ENCODE results near the gene IVNS1ABP. TPM values are rescaled to one million over a fixed set of nuclear protein-coding genes. Genes with fewer than 3 reads are reported as not detected.
A peak's percentile ranks its signal among the peaks of the same experiment; 100 is the strongest.

Gene IVNS1ABP
- total RNA-seq, 1 experiment from 2014 or later, result 208 TPM

DNA sequence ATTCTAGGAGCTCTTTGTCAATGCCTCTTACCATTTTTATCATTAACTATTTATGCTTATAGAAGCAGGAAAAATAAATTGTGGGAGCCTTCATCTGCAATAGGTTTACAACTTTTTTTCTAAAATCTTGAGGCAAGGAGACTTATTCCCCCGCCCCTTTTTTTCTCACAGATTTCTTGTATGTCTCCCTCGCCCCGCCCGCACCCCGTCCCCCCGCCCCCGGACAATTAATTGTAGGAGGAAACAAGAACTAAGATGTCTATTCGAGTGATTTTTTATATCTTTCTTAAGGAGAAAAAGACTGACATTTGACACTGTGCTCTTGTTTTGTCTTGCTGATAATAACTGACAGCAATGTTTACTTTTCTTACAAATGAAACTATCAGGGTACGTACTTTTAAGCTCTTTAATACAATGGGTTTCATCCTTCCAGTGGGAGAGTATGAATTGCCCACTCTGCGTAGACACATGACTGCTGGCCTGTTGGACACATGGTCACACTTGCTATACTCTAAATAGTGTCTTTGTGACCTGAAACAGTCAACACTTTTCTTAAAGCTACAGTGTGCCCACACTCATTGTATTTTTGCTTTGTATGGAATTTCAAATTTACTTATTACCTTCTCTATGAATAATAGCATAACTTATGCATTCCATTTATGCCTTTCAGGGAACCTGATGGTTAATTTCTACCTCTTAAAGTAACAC lies 1.5 kb upstream of the IVNS1ABP start:
- no peak overlapping the region for H3K4me3 ChIP-seq (ENCODE audit: insufficient read depth, low read depth, low read length)
- H3K36me3 ChIP-seq (replicated peaks; ENCODE audit: control insufficient read depth, insufficient read depth, low read length), result no peaks in the 10 kb centered on the region
- H3K27me3 ChIP-seq (ENCODE audit: control insufficient read depth, insufficient read depth, low read length), result no peaks in the 10 kb centered on the region
- DNase-seq, result no peak

DNA sequence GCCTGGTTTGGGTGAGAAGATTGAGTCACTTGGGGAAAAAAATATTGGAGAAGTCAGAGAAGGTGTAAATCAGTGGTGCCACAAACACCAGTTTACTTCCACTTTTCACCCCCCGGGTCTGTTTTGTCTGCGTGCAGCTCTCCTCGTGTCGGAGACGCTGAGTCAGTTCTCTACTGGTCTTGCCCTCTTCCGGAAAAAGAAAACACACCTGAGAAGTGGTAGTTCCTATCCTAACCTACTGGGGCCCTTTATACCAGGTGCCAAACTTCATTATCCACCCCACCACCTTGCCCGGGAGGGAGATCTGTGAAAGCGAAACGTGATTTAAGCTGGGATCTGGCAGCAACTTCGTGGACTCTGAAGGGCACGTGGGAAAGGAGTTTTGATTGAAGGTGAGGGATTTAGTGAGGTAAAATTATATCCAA lies 855 bp upstream of the IVNS1ABP start:
- no peaks in the 10 kb centered on the region for H3K36me3 ChIP-seq (replicated peaks; ENCODE audit: control insufficient read depth, insufficient read depth, low read length)
- peak overlapping the region; percentile 56 for H3K4me3 ChIP-seq (ENCODE audit: insufficient read depth, low read depth, low read length)
- no peaks in the 10 kb centered on the region for H3K27me3 ChIP-seq (ENCODE audit: control insufficient read depth, insufficient read depth, low read length)
- DNase-seq, result peak; percentile 63

DNA sequence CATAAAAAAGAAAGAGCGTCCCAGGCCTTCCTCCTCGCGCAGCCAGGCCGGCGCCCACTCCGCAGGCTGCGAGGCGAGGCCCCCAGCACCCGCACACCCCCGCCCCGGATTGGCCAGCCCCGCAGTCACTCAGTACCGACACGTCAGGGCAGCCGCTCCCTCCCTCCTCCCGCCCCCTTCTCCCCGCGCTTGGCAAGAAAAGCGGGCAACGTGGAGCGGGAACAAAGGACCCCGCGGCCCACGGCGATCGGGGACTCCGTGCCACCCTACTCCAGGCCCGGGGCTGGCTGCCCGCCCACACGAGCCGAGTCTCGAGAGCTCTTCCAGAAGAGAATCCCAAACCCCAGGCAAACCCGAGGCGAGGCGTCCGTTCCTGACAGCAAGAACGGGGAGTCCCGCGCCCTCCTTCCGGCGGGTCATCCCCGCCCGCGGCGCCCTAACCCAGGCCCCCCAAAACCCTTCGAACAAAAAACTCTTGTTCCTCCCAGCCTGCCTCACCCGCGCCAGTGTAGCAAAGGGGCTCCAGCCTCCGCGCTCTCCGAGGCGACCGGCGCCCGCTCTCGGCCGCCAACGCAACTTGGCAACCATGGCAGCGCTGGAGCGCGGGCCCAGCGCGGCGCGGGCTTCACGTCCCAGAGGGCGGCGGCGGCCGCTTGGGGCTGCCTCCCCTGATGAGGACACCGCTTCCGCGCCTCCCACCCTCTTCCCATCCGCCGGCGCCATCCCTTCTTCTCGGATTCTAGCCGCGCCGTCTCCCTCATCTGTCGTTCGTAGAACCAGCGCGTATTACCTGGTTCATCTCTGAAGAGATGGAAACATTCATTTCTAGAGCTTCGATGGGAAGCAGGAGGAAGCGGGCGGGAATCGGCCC lies 645 bp downstream of the IVNS1ABP start:
- Histone ChIP-seq H3K27me3 (ENCODE audit: control insufficient read depth, insufficient read depth, low read length) (no peaks in the 10 kb centered on the region), H3K36me3 (replicated peaks; ENCODE audit: control insufficient read depth, insufficient read depth, low read length) (no peaks in the 10 kb centered on the region), H3K4me3 (ENCODE audit: insufficient read depth, low read depth, low read length) (peak overlapping the region; percentile 99)
- peak; percentile 94 for DNase-seq

DNA sequence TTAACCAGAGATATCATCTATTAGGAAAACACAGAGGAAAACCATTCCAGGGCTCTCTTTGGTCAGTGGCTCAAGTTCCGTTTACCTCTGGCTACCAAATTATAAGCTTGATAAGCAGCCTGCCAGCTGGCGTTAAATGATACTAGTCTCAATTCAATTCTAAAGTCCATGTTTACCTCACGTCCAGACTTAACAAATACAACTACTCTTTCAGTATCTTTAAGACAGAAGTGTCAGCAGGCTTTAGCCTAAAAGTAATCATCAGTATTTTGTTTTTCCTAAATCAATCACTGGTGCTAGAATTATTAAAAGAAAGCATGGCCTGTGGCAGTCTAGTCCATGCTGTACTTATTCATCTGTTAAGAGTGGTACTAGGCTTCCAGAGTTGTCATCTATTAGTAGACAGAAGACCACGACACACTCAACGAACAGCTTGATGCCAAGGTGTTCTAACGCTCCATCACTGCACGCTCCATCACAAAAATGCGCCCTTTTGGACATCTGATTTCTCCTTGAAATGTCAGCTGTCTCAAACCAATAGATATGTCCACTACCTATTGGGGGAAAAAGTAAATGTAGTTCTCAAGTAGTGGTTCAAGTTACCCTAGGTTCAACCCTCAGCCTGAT lies 1.5 kb downstream of the IVNS1ABP start:
- Histone ChIP-seq H3K4me3 (ENCODE audit: insufficient read depth, low read depth, low read length) (peak overlapping the region; percentile 99), H3K36me3 (replicated peaks; ENCODE audit: control insufficient read depth, insufficient read depth, low read length) (peaks cover 4% of the 10 kb centered on the region), H3K27me3 (ENCODE audit: control insufficient read depth, insufficient read depth, low read length) (no peaks in the 10 kb centered on the region)
- DNase-seq, result no peak

DNA sequence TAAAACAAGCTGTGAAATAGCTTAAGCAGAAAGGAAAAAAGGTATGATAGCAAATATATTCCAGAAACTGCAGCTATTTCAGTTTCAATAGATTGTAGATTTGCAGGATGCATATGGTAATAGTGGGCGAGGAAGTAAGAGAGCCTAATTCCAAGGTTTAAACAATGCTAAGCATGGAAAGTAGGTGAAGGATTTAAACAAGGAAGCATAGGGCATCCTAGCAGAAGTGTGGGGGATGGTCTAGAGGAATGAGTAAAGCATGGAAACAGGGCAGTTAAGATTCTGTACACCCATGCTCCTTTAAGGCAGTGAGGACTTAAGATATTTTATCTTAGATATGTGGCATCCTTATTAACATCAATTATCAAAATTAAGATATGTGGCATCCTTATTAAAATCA lies 2.6 kb downstream of the IVNS1ABP start:
- no peak for DNase-seq

DNA sequence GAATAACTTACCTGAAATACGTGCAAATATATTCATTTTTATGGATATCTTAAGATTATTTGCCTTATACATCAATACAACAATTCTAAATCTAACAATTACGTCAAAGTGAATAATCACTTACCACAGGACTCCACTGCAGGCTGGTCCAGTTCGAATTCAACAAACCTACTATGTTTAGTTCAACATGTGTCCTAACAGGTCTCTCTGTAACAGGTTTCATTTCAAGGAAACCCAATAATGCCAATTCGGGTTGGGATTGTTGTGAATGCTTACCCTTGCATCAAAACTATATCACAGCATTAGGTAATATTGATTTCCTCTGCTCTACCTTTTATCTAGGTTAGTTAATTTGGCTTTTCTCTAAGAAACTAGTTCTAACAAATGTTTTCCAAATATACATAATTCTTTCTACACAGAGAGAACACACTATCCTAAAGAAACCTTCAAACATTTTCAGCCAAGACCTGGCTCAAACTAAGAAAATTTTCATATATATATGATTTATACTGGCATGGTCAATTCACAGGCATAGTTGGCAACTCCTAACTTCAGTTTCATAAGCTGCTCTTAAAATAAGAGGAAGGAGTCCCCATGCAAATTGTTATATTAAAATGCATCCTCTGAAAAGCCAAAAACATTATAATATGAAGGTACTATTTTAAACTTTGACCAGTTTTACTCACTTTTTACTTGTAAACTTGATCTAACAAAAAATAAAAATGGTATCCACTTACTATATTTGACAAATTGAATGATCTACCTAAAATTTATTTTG lies 4.5 kb downstream of the IVNS1ABP start:
- H3K27me3 ChIP-seq (ENCODE audit: control insufficient read depth, insufficient read depth, low read length), result no peaks in the 10 kb centered on the region
- no peak overlapping the region for H3K4me3 ChIP-seq (ENCODE audit: insufficient read depth, low read depth, low read length)
- DNase-seq, result no peak
- peaks cover 17% of the 10 kb centered on the region for H3K36me3 ChIP-seq (replicated peaks; ENCODE audit: control insufficient read depth, insufficient read depth, low read length)

More for the DNA sequence above, 2.6 kb downstream of the IVNS1ABP start:
- H3K27me3 ChIP-seq (ENCODE audit: control insufficient read depth, insufficient read depth, low read length), result no peaks in the 10 kb centered on the region
- H3K36me3 ChIP-seq (replicated peaks; ENCODE audit: control insufficient read depth, insufficient read depth, low read length), result peaks cover 10% of the 10 kb centered on the region
- H3K4me3 ChIP-seq (ENCODE audit: insufficient read depth, low read depth, low read length), result peak overlapping the region; percentile 99

DNA sequence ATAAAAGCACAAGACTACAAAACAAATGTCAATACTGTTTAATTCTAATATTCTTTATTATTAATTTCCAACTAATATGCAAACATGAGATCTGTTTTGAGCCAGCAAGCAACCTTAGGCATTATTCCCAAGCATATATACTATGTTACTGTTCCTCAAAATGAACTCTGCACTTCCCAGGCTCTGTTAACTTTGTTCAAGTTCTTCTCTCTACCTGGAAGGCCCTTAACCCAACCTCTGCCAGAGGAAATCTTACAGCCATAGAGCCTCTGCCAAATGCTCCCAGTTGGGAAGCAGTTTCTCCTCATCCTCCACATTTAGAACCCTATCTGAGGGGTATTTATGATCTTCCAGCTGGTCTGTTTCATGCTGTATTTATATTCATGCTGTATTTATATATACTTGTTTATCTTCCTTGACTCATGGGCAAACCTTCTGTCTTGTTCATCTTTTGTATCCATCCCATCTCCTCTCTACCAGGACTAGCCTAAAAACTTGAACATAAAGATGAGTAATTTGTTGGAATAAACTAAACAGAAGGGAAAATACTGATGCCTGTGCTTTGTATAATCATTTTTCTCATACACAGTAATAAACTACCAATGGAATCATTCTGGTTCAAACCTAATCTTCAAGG lies 5.3 kb downstream of the IVNS1ABP start:
- H3K4me3 ChIP-seq (ENCODE audit: insufficient read depth, low read depth, low read length), result no peak overlapping the region
- DNase-seq, result no peak
- H3K36me3 ChIP-seq (replicated peaks; ENCODE audit: control insufficient read depth, insufficient read depth, low read length), result peaks cover 21% of the 10 kb centered on the region

DNA sequence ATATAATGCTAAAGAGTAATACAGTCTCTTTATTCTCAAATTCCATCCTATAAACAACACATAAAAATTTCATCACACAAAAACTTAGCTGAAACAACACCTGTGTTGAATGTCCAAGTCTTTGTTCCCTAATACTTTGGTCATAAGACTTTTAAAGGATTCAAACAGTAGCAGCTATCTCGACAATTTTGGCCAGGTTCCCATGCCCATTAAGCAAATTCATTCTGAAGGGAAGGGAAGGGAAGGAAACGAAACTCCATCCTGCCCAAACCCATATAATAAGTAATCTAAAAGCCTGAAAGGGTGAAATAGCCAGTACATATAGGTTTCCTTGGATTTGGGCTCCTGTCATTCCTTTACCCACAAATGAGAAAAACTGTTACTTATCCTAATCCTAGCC lies 7.5 kb downstream of the IVNS1ABP start:
- H3K4me3 ChIP-seq (ENCODE audit: insufficient read depth, low read depth, low read length), result no peak overlapping the region
- no peak for DNase-seq
- H3K27me3 ChIP-seq (ENCODE audit: control insufficient read depth, insufficient read depth, low read length), result no peaks in the 10 kb centered on the region
- peaks cover 37% of the 10 kb centered on the region for H3K36me3 ChIP-seq (replicated peaks; ENCODE audit: control insufficient read depth, insufficient read depth, low read length)

More for the DNA sequence above, 5.3 kb downstream of the IVNS1ABP start:
- H3K27me3 ChIP-seq (ENCODE audit: control insufficient read depth, insufficient read depth, low read length), result no peaks in the 10 kb centered on the region

DNA sequence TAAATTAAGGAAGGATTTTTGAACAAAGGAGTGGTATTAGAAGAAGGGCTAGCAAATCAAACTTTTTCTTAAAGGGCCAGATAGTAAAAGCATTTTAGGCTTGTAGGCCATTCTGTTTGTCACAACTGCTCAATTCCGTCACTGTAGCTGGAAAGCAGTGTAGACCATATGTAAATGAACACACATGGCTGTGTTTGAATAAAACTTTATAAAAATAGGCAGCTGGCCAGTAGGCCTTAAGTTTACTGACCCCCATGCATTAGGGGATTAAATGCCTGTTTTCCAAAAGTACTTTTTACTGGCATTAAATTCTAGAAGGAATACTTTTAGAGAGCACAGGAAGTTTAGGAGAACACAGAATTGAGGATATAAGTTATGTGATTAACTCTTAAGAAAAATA lies 8.9 kb downstream of the IVNS1ABP start:
- no peak for DNase-seq
- H3K36me3 ChIP-seq (replicated peaks; ENCODE audit: control insufficient read depth, insufficient read depth, low read length), result peaks cover 43% of the 10 kb centered on the region
- H3K4me3 ChIP-seq (ENCODE audit: insufficient read depth, low read depth, low read length), result no peak overlapping the region
- no peaks in the 10 kb centered on the region for H3K27me3 ChIP-seq (ENCODE audit: control insufficient read depth, insufficient read depth, low read length)

DNA sequence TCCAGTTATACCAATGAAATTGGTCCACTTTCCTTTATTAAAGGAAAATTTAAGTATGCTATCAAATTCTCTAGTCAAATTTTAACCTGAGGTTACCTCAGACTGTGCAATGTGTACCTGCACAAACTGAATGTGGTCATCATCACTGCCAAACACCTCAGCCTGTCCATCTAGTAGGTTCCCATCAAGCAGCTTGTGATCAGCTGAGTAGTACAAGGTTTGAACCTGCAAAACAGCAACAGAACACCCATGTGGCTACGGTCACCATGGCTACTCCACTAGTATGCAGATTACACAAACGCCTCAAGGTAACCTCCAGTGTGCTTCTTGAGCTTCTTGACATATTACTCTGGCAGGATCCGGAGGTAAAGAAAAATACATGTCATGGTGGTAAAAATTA lies 11.6 kb downstream of the IVNS1ABP start:
- Histone ChIP-seq H3K36me3 (replicated peaks; ENCODE audit: control insufficient read depth, insufficient read depth, low read length) (peaks cover 50% of the 10 kb centered on the region), H3K4me3 (ENCODE audit: insufficient read depth, low read depth, low read length) (no peak overlapping the region), H3K27me3 (ENCODE audit: control insufficient read depth, insufficient read depth, low read length) (no peaks in the 10 kb centered on the region)
- no peak for DNase-seq

DNA sequence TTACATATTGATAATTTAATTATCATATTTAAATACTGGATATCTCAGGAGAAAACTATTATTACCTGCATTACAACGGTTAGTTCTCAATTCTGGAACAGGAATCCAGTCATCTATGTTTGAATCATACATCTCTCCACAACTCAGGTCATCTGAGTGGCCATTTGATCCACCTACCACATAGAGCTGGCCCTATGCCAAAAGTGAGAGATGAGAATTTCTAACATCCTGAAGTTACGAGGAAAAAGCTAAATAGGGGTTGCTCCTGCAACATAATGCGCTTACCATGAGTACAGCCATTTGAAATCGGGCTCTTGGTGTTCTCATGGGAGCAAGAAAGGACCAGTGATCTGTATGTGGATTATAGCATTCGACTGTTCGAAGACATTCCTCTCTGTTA lies 16.9 kb downstream of the IVNS1ABP start:
- Histone ChIP-seq H3K36me3 (replicated peaks; ENCODE audit: control insufficient read depth, insufficient read depth, low read length) (peaks cover 49% of the 10 kb centered on the region), H3K4me3 (ENCODE audit: insufficient read depth, low read depth, low read length) (no peak overlapping the region), H3K27me3 (ENCODE audit: control insufficient read depth, insufficient read depth, low read length) (no peaks in the 10 kb centered on the region)
- no peak for DNase-seq

DNA sequence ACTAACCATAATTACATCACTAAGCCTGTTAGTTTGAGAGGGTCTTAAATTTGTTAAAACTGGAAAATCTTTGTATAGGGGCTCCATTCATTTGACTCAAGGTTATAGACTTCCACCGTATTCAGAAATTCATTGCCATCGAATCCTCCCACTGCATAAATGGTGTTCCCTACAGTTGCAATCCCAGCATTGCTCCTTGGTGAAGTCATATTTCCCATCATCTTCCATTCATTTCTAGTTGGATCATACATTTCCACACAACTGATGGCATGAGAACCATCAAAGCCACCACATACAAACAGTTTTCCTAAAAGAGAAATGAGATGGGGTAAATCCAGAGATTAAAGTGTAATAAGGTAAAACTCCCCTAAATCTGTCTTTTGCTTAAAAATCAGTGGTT lies 19.1 kb downstream of the IVNS1ABP start:
- no peak overlapping the region for H3K4me3 ChIP-seq (ENCODE audit: insufficient read depth, low read depth, low read length)
- H3K27me3 ChIP-seq (ENCODE audit: control insufficient read depth, insufficient read depth, low read length), result no peaks in the 10 kb centered on the region
- no peak for DNase-seq
- peaks cover 39% of the 10 kb centered on the region for H3K36me3 ChIP-seq (replicated peaks; ENCODE audit: control insufficient read depth, insufficient read depth, low read length)

DNA sequence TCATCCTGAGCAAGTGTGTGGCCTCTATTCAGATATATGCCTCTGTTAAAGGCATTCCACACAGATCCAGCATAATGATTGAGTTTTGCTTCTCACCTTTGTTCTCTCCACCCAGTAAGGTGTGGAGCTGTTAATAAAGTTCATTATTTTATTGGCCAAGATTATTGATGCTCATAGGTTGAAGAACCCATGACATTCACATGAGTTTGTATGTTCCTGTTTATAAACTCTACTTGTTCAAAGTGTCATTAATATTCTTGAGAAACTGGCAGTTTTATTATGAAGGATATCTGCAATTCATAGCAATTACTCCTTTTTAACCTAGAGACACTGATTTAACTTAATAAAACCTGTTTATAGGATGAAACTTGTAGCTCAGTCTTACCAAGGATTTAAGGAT lies 22.0 kb downstream of the IVNS1ABP start:
- H3K27me3 ChIP-seq (ENCODE audit: control insufficient read depth, insufficient read depth, low read length), result no peaks in the 10 kb centered on the region
- no peak for DNase-seq
- no peak overlapping the region for H3K4me3 ChIP-seq (ENCODE audit: insufficient read depth, low read depth, low read length)
- peaks cover 24% of the 10 kb centered on the region for H3K36me3 ChIP-seq (replicated peaks; ENCODE audit: control insufficient read depth, insufficient read depth, low read length)

Data from H7 (cell line).